AG04450 (cell line): Measurements from ENCODE around the gene AUTS2. TPM values are rescaled to one million over a fixed set of nuclear protein-coding genes. Genes with fewer than 3 reads are reported as not detected.
A peak's percentile ranks its signal among the peaks of the same experiment; 100 is the strongest.

Experiments used
- CTCF ChIA-PET: fragments of 300-600, 350-600 bp; formaldehyde crosslinking; extraction: SDS; loops from one replicate; lab custom pipeline; 2022; ENCODE audit warnings: antibody characterized with exemption, inconsistent platforms; lab: Charles Lee
- POLR2A ChIA-PET: fragments of 350-600 bp; formaldehyde crosslinking; extraction: SDS; loops from one replicate; lab custom pipeline; 2021; ENCODE audit warnings: antibody characterized with exemption, inconsistent platforms; lab: Yijun Ruan, JAX
- DNase-seq: peaks from one replicate; pipeline ENCODE4 v3.0.0-alpha.2; 2011; ENCODE audit warnings: low read depth, low spot score
- H3K27ac ChIP-seq: one replicate; pipeline ENCODE4 v1.5.1; 2012; ENCODE audit warnings: low read depth, low read length, control low read depth
- H3K27me3 ChIP-seq: one replicate; pipeline ENCODE4 v1.6.0; 2012; ENCODE audit warnings: low read length; ENCODE audit not compliant: control insufficient read depth, insufficient read depth
- H3K4me3 ChIP-seq: 2 replicates; pipeline ENCODE4 v1.5.1; 2011; ENCODE audit warnings: mild to moderate bottlenecking, low read depth, low read length, control low read depth
- H3K9me3 ChIP-seq: 2 replicates; pipeline ENCODE4 v1.5.1; 2012; ENCODE audit warnings: low read length; ENCODE audit not compliant: control insufficient read depth, insufficient read depth
- CTCF ChIP-seq: IDR thresholded peaks from 2 replicates; pipeline ENCODE4 v1.5.1; 2011; ENCODE audit warnings: low read depth, low read length, control low read depth, inconsistent platforms
- polyA plus RNA-seq: library from polyadenylated mRNA; depleted of rRNA; stranded (reverse); fragments of >200 nt; gene quantifications from 2 replicates; pipeline ENCODE4 v1.2.3, GENCODE V29; 2011

The AUTS2 gene
- polyA plus RNA-seq, 1 experiment = 1.5 TPM

- H3K4me3 ChIP-seq = no peak overlapping the region
- no peaks in the 10 kb centered on the region for H3K9me3 ChIP-seq
- peak; percentile 97 for TF ChIP-seq CTCF
- ChIA-PET POLR2A (no interaction called here), CTCF (interaction anchor here (0.5 to 2.4 kb wide), 40 partner anchors 9 to 1954 kb away, joined by 3 to 25 read pairs (median 4); no protein-coding TSS in a partner anchor)
- H3K27ac ChIP-seq = no peak overlapping the region
- no peak for DNase-seq
- H3K27me3 ChIP-seq = no peaks in the 10 kb centered on the region
Observed at GRCh38 chr7:70698219-70698832, 1100.1 kb downstream of the AUTS2 start.

- no peak for TF ChIP-seq CTCF
- H3K27ac ChIP-seq = no peak overlapping the region
- no peaks in the 10 kb centered on the region for H3K27me3 ChIP-seq
- ChIA-PET CTCF (interaction anchor here (0.5 to 2.4 kb wide), 14 partner anchors 13 to 1900 kb away, joined by 3 to 25 read pairs (median 5); no protein-coding TSS in a partner anchor), POLR2A (no interaction called here)
- no peaks in the 10 kb centered on the region for H3K9me3 ChIP-seq
- no peak overlapping the region for H3K4me3 ChIP-seq
- no peak for DNase-seq
Observed at GRCh38 chr7:70699271-70699670, 1101.0 kb downstream of the AUTS2 start.

- no peak overlapping the region for H3K27ac ChIP-seq
- ChIA-PET CTCF (interaction anchor here (0.5 to 2.4 kb wide), 4 partner anchors 15 to 658 kb away, joined by 3 to 25 read pairs (median 4); no protein-coding TSS in a partner anchor), POLR2A (no interaction called here)
- H3K4me3 ChIP-seq = no peak overlapping the region
- TF ChIP-seq CTCF = no peak
- DNase-seq = no peak
- H3K9me3 ChIP-seq = no peaks in the 10 kb centered on the region
- no peaks in the 10 kb centered on the region for H3K27me3 ChIP-seq
Observed at GRCh38 chr7:70700055-70700940, 1102.0 kb downstream of the AUTS2 start.

GRCh38 chr7:70700941-70701425, 1102.7 kb downstream of the AUTS2 start:
- Histone ChIP-seq H3K4me3 (no peak overlapping the region), H3K27ac (no peak overlapping the region), H3K9me3 (no peaks in the 10 kb centered on the region), H3K27me3 (no peaks in the 10 kb centered on the region)
- POLR2A ChIA-PET = no interaction called here
- TF ChIP-seq CTCF = no peak
- DNase-seq = no peak
- CTCF ChIA-PET = no interaction called here
